IPS-NIHi11 (cell line): Measurements from ENCODE around the gene TMEM256.
"Not testable (repeated sequence)": the region's sequence is repeated elsewhere in the genome, so short reads cannot be mapped to it uniquely, and the experiment has no call there.

Experiments used
- DNase-seq: peaks from one replicate; pipeline ENCODE4 v3.0.0; 2012; ENCODE audit warnings: mixed read lengths, low spot score

TMEM256 gene

GRCh38 chr17:7383371-7383741, 20.5 kb downstream of the TMEM256 start:
- DNase-seq: no peak

- DNase-seq: no peak
These were observed 21.0 kb downstream of the TMEM256 start for GRCh38 chr17:7382901-7383300.

- peak; percentile 81 for DNase-seq
These were observed 22.8 kb downstream of the TMEM256 start, which contains the start of gene TNK1 for GRCh38 chr17:7380855-7381683. TNK1 (plus strand) TSS chr17:7381089; CDS start chr17:7382927, 1,838 bp downstream.

- DNase-seq: no peak
These were observed 23.6 kb downstream of the TMEM256 start for GRCh38 chr17:7380321-7380720.

- DNase-seq: no peak
These were observed 24.8 kb downstream of the TMEM256 start for GRCh38 chr17:7379134-7379533.

- DNase-seq: no peak
These were observed 29.5 kb downstream of the TMEM256 start for GRCh38 chr17:7374353-7374752.

GRCh38 chr17:7370853-7371252, 33.0 kb downstream of the TMEM256 start:
- no peak for DNase-seq

- DNase-seq: no peak
These were observed 34.1 kb downstream of the TMEM256 start for GRCh38 chr17:7369825-7370224.

- DNase-seq: not testable (repeated sequence)
These were observed 35.3 kb downstream of the TMEM256 start for GRCh38 chr17:7368599-7368994.

- DNase-seq: no peak
These were observed 35.8 kb downstream of the TMEM256 start for GRCh38 chr17:7367918-7368598.

GRCh38 chr17:7367083-7367482, 36.8 kb downstream of the TMEM256 start:
- no peak for DNase-seq

- not testable (repeated sequence) for DNase-seq
These were observed 37.9 kb downstream of the TMEM256 start for GRCh38 chr17:7365963-7366362.

- DNase-seq: no peak
These were observed 40.6 kb downstream of the TMEM256 start for GRCh38 chr17:7363311-7363710.

GRCh38 chr17:7361906-7362305, 42.0 kb downstream of the TMEM256 start:
- DNase-seq: no peak

GRCh38 chr17:7357381-7357780, 46.5 kb downstream of the TMEM256 start:
- DNase-seq: no peak

- DNase-seq: no peak
These were observed 47.1 kb downstream of the TMEM256 start for GRCh38 chr17:7356756-7357155.

GRCh38 chr17:7356072-7356549, 47.8 kb downstream of the TMEM256 start:
- peak; percentile 88 for DNase-seq

GRCh38 chr17:7355573-7355972, 48.3 kb downstream of the TMEM256 start:
- DNase-seq: no peak

- DNase-seq: no peak
These were observed 48.8 kb downstream of the TMEM256 start, which contains the start of gene TMEM95 for GRCh38 chr17:7355053-7355452. TMEM95 (plus strand) TSS chr17:7355156; CDS start chr17:7355205, 49 bp downstream.

- DNase-seq: no peak
These were observed 49.5 kb downstream of the TMEM256 start for GRCh38 chr17:7354262-7354843.
